HG02588 (cell line): Measurements from ENCODE around the gene DMRT2.

Experiments used
- ATAC-seq: cut with Tn5 transposase; IDR thresholded peaks from one replicate; pipeline ENCODE4 v1.9.1; 2021; ENCODE audit warnings: mild to moderate bottlenecking, moderate library complexity; ENCODE audit not compliant: unreplicated experiment

Gene DMRT2

GRCh38 chr9:1046639-1047572 is 3.3 kb upstream of the DMRT2 start:
- no peak for ATAC-seq

- ATAC-seq, result no peak
Observed at GRCh38 chr9:1047591-1048230, 2.4 kb upstream of the DMRT2 start.

GRCh38 chr9:1048231-1048619 is 1.9 kb upstream of the DMRT2 start:
- ATAC-seq, result no peak

GRCh38 chr9:1048811-1049210 is 1.3 kb upstream of the DMRT2 start:
- no peak for ATAC-seq

GRCh38 chr9:1049641-1050040 is 516 bp upstream of the DMRT2 start:
- ATAC-seq, result no peak

GRCh38 chr9:1051210-1051583 is 1.0 kb downstream of the DMRT2 start:
- no peak for ATAC-seq

GRCh38 chr9:1051584-1052275 is 1.6 kb downstream of the DMRT2 start:
- ATAC-seq, result no peak

- ATAC-seq, result no peak
Observed at GRCh38 chr9:1052365-1053281, 2.5 kb downstream of the DMRT2 start.

- no peak for ATAC-seq
Observed at GRCh38 chr9:1053282-1053621, 3.1 kb downstream of the DMRT2 start.

GRCh38 chr9:1053986-1054425 is 3.8 kb downstream of the DMRT2 start:
- no peak for ATAC-seq

- ATAC-seq, result no peak
Observed at GRCh38 chr9:1055166-1055565, 5.0 kb downstream of the DMRT2 start.

GRCh38 chr9:1057910-1058309 is 7.8 kb downstream of the DMRT2 start:
- ATAC-seq, result no peak

GRCh38 chr9:1058826-1059487 is 8.8 kb downstream of the DMRT2 start:
- no peak for ATAC-seq

GRCh38 chr9:1065130-1065529 is 15.0 kb downstream of the DMRT2 start:
- no peak for ATAC-seq

GRCh38 chr9:1070692-1071091 is 20.5 kb downstream of the DMRT2 start:
- no peak for ATAC-seq

GRCh38 chr9:1071730-1072129 is 21.6 kb downstream of the DMRT2 start:
- ATAC-seq, result no peak

- ATAC-seq, result no peak
Observed at GRCh38 chr9:1073497-1073896, 23.3 kb downstream of the DMRT2 start.

- no peak for ATAC-seq
Observed at GRCh38 chr9:1077616-1078015, 27.5 kb downstream of the DMRT2 start.

GRCh38 chr9:1083325-1083913 is 33.3 kb downstream of the DMRT2 start:
- no peak for ATAC-seq

GRCh38 chr9:1085086-1085485 is 34.9 kb downstream of the DMRT2 start:
- no peak for ATAC-seq
